Testis (tissue), 2 donors: ENCODE data around the gene CAMK2G.

ENCODE experiments used
- CTCF ChIP-seq, 3 experiments: fragments of 450-650 bp in 2 of 3; fragments of 200-600 bp in 1 of 3; sonication (generic) in 1 of 3; IDR thresholded peaks; one replicate each; pipeline ENCODE4 v1.5.1; 2016 to 2019; ENCODE audit warnings: antibody characterized with exemption in 3 of 3, mild to moderate bottlenecking in 2 of 3, moderate library complexity in 1 of 3
- POLR2A ChIP-seq: fragments of 450-650 bp; IDR thresholded peaks from one replicate; pipeline ENCODE4 v1.6.1; 2017; ENCODE audit warnings: antibody characterized with exemption, mild to moderate bottlenecking, moderate library complexity

DNA sequence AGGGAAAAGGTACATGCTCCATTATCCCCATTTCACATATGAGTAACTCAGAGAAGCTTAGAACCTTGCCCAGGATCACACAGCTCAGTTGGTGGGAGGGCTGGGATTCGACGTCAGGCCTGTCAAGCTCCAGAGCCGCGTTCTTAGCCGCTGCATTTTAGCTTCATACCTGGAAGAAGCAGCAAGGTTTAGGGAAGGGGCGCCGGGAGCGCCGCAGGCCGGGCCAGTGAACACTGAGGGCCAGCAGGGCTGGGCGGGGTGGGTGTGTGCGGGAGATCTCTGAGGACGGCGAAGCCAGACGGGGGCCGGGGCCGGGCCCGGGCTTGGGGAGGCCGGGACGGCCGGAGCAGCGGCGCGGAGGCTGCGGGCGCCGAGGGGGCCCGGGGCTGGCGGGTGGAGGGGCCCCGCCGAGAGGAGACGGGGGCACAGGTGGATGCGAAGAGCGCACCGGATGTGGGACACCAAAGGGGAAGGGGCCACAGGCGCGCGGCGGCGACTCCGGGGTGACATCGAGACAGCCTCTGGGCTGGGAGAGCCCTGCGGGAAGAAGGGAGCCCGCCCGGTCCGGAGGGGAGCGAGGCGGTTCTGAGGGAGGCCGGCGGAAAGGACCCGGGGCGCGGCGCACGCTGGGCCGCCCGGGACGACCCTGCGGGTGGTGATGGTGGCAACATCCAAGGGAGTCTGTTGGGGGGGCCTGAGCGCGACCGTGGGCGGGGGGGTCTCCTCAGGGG lies 63.5 kb downstream of the CAMK2G start:
- TF ChIP-seq CTCF (IDR thresholded peaks at IDR 0.05) (no peak), POLR2A (no peak)
